ENCODE data around the gene PAWR. TPM values are rescaled to one million over a fixed set of nuclear protein-coding genes. Genes with fewer than 3 reads are reported as not detected.

Gene PAWR
- total RNA-seq, 3 donors from 2014 or later (not counting 1 experiment from before 2014, with no cell fraction given) = 3.2 to 8.1 (median 5.3) TPM

DNA sequence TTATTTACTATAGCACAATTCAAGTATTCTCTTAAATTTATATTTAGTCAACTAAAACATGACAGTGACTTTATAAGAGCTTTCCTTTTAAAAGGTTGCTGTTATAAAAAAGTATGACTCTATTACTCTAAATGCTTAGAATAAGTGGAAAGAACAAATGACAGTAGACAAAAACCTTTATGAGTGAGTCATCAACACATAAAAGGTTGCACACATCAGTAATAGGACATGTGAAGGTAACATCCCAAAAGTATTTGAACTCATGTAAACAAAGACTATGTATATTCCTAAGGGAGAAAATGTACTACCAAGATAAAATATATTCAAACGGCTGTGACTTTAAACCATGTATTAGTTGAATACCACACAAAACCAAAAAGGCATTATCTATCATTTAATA is 98.8 kb downstream of the PAWR start:
- Mint-ChIP-seq H3K27me3 (ENCODE audit: low read depth in 2 of 2) (no peaks in the 10 kb centered on the region), H3K27ac (no peak overlapping the region), H3K36me3 (no peaks in the 10 kb centered on the region), H3K9me3 (no peaks in the 10 kb centered on the region), H3K4me1 (no peaks in the 10 kb centered on the region), H3K4me3 (no peak overlapping the region)
- Histone ChIP-seq H3K27ac (ENCODE audit: low read length) (no peak overlapping the region), H3K36me3 (ENCODE audit: control insufficient read depth, insufficient read depth, low read length) (no peaks in the 10 kb centered on the region), H3K27me3 (ENCODE audit: control insufficient read depth, insufficient read depth, low read length) (no peaks in the 10 kb centered on the region), H3K9me3 (ENCODE audit: control insufficient read depth, insufficient read depth, low read length) (no peaks in the 10 kb centered on the region), H3K4me1 (ENCODE audit: control insufficient read depth, insufficient read depth, low read length) (no peaks in the 10 kb centered on the region), H3K4me3 (ENCODE audit: low read length) (no peak overlapping the region)
- intact Hi-C loops (cut with micrococcal nuclease) = no loop called here
- DNase-seq (no peak), ATAC-seq (no peak)
- no CpG with 5 or more reads among the region's 1 CpG for WGBS (ENCODE audit: insufficient coverage)
- TF ChIP-seq, protein P1, sequence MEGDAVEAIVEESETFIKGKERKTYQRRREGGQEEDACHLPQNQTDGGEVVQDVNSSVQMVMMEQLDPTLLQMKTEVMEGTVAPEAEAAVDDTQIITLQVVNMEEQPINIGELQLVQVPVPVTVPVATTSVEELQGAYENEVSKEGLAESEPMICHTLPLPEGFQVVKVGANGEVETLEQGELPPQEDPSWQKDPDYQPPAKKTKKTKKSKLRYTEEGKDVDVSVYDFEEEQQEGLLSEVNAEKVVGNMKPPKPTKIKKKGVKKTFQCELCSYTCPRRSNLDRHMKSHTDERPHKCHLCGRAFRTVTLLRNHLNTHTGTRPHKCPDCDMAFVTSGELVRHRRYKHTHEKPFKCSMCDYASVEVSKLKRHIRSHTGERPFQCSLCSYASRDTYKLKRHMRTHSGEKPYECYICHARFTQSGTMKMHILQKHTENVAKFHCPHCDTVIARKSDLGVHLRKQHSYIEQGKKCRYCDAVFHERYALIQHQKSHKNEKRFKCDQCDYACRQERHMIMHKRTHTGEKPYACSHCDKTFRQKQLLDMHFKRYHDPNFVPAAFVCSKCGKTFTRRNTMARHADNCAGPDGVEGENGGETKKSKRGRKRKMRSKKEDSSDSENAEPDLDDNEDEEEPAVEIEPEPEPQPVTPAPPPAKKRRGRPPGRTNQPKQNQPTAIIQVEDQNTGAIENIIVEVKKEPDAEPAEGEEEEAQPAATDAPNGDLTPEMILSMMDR (IDR thresholded peaks at IDR 0.05) = no peak

- no peaks in the 10 kb centered on the region for H3K9me3 Mint-ChIP-seq
- H3K36me3 ChIP-seq (ENCODE audit: control insufficient read depth, insufficient read depth, low read length) = no peaks in the 10 kb centered on the region
- no peaks in the 10 kb centered on the region for H3K4me1 ChIP-seq (ENCODE audit: control insufficient read depth, insufficient read depth, low read length)
- H3K9me3 ChIP-seq (ENCODE audit: control insufficient read depth, insufficient read depth, low read length) = no peaks in the 10 kb centered on the region
- H3K27ac Mint-ChIP-seq = no peak overlapping the region
- TF ChIP-seq, protein P1 (IDR thresholded peaks at IDR 0.05) = no peak
- H3K4me3 ChIP-seq (ENCODE audit: low read length) = no peak overlapping the region
- no peak for DNase-seq
- no peaks in the 10 kb centered on the region for H3K36me3 Mint-ChIP-seq
- H3K4me1 Mint-ChIP-seq = no peaks in the 10 kb centered on the region
- H3K27me3 Mint-ChIP-seq (ENCODE audit: low read depth in 2 of 2) = no peaks in the 10 kb centered on the region
- intact Hi-C loops (cut with micrococcal nuclease) = no loop called here
- no peak for ATAC-seq
- H3K4me3 Mint-ChIP-seq = no peak overlapping the region
- 94% methylated on average over 2 of the region's 2 CpGs for WGBS (ENCODE audit: insufficient coverage)
- H3K27me3 ChIP-seq (ENCODE audit: control insufficient read depth, insufficient read depth, low read length) = no peaks in the 10 kb centered on the region
- no peak overlapping the region for H3K27ac ChIP-seq (ENCODE audit: low read length)
Measured at GRCh38 chr12:79590751-79591150, 100.0 kb downstream of the PAWR start.

DNA sequence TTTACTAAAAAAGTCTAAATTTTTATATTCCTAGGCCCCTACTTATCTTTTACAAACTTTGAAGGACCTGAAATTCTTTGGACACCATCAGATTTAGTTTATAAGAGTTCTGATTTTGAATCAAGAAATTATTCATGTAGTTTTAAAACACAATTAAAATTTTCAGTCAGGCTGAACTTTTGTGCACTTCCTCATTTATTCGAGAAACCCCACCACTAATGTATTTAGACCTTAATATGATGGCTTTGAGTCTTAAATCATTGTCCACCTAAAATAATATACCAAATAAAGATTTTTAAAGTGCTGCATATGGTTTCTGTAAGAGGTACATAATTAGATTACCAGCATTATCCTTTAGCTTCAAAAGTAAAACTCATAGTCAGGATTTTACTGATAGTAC is 103.4 kb downstream of the PAWR start:
- TF ChIP-seq, protein P1 (IDR thresholded peaks at IDR 0.05) = no peak
- Mint-ChIP-seq H3K9me3 (no peaks in the 10 kb centered on the region), H3K36me3 (no peaks in the 10 kb centered on the region), H3K4me1 (no peaks in the 10 kb centered on the region), H3K27me3 (ENCODE audit: low read depth in 2 of 2) (no peaks in the 10 kb centered on the region), H3K27ac (no peak overlapping the region), H3K4me3 (no peak overlapping the region)
- Histone ChIP-seq H3K27me3 (ENCODE audit: control insufficient read depth, insufficient read depth, low read length) (no peaks in the 10 kb centered on the region), H3K4me3 (ENCODE audit: low read length) (no peak overlapping the region), H3K9me3 (ENCODE audit: control insufficient read depth, insufficient read depth, low read length) (no peaks in the 10 kb centered on the region), H3K27ac (ENCODE audit: low read length) (no peak overlapping the region), H3K36me3 (ENCODE audit: control insufficient read depth, insufficient read depth, low read length) (no peaks in the 10 kb centered on the region), H3K4me1 (ENCODE audit: control insufficient read depth, insufficient read depth, low read length) (no peaks in the 10 kb centered on the region)
- DNase-seq (no peak), ATAC-seq (no peak)
- intact Hi-C loops (cut with micrococcal nuclease) = no loop called here
- no CpG with 5 or more reads among the region's 1 CpG for WGBS (ENCODE audit: insufficient coverage)

- no peaks in the 10 kb centered on the region for H3K4me1 ChIP-seq (ENCODE audit: control insufficient read depth, insufficient read depth, low read length)
- no peak for ATAC-seq
- H3K36me3 ChIP-seq (ENCODE audit: control insufficient read depth, insufficient read depth, low read length) = no peaks in the 10 kb centered on the region
- no peaks in the 10 kb centered on the region for H3K9me3 ChIP-seq (ENCODE audit: control insufficient read depth, insufficient read depth, low read length)
- no peak overlapping the region for H3K4me3 ChIP-seq (ENCODE audit: low read length)
- intact Hi-C loops (cut with micrococcal nuclease) = no loop called here
- TF ChIP-seq, protein P1 (IDR thresholded peaks at IDR 0.05) = no peak
- Mint-ChIP-seq H3K4me3 (no peak overlapping the region), H3K27me3 (ENCODE audit: low read depth in 2 of 2) (no peaks in the 10 kb centered on the region), H3K36me3 (no peaks in the 10 kb centered on the region), H3K9me3 (no peaks in the 10 kb centered on the region), H3K27ac (no peak overlapping the region), H3K4me1 (no peaks in the 10 kb centered on the region)
- H3K27ac ChIP-seq (ENCODE audit: low read length) = no peak overlapping the region
- DNase-seq = no peak
- no peaks in the 10 kb centered on the region for H3K27me3 ChIP-seq (ENCODE audit: control insufficient read depth, insufficient read depth, low read length)
- WGBS (ENCODE audit: insufficient coverage) = 94% methylated on average over 1 of the region's 1 CpG
Measured at GRCh38 chr12:79585147-79585546, 105.6 kb downstream of the PAWR start.

Measured in natural killer cell (primary cell).